Measurements from ENCODE around the gene FEZF1. TPM values are rescaled to one million over a fixed set of nuclear protein-coding genes. Genes with fewer than 3 reads are reported as not detected.

FEZF1 gene
- total RNA-seq, 1 donor = not detected

- no peak overlapping the region for H3K4me3 ChIP-seq (ENCODE audit: low read depth, low read length)
- TF ChIP-seq CTCF (IDR thresholded peaks at IDR 0.05; ENCODE audit: insufficient read depth, low read length) = no peak
- no peak for DNase-seq (ENCODE audit: low read depth)
Measured at GRCh38 chr7:122339145-122339904, 34.8 kb upstream of the FEZF1 start.

GRCh38 chr7:122337011-122337410 is 32.5 kb upstream of the FEZF1 start:
- no peak overlapping the region for H3K4me3 ChIP-seq (ENCODE audit: low read depth, low read length)
- DNase-seq (ENCODE audit: low read depth) = no peak
- no peak for TF ChIP-seq CTCF (IDR thresholded peaks at IDR 0.05; ENCODE audit: insufficient read depth, low read length)

GRCh38 chr7:122329145-122329802 is 24.7 kb upstream of the FEZF1 start:
- DNase-seq (ENCODE audit: low read depth) = no peak

GRCh38 chr7:122327969-122328368 is 23.4 kb upstream of the FEZF1 start:
- no peak overlapping the region for H3K4me3 ChIP-seq (ENCODE audit: low read depth, low read length)
- no peak for DNase-seq (ENCODE audit: low read depth)

More at GRCh38 chr7:122329145-122329802, 24.7 kb upstream of the FEZF1 start:
- TF ChIP-seq CTCF (IDR thresholded peaks at IDR 0.05; ENCODE audit: insufficient read depth, low read length) = no peak
- no peak overlapping the region for H3K4me3 ChIP-seq (ENCODE audit: low read depth, low read length)

GRCh38 chr7:122316467-122317388 is 12.2 kb upstream of the FEZF1 start:
- no peak for TF ChIP-seq CTCF (IDR thresholded peaks at IDR 0.05; ENCODE audit: insufficient read depth, low read length)
- H3K4me3 ChIP-seq (ENCODE audit: low read depth, low read length) = no peak overlapping the region
- DNase-seq (ENCODE audit: low read depth) = no peak

More at GRCh38 chr7:122327969-122328368, 23.4 kb upstream of the FEZF1 start:
- TF ChIP-seq CTCF (IDR thresholded peaks at IDR 0.05; ENCODE audit: insufficient read depth, low read length) = no peak
